ENCODE measurements around the gene KRTAP10-2.

Gene KRTAP10-2

GRCh38 chr21:44549525-44550211, 1.6 kb downstream of the KRTAP10-2 start:
- no peak for DNase-seq

GRCh38 chr21:44548922-44549321, 2.4 kb downstream of the KRTAP10-2 start:
- no peak for DNase-seq
- in situ Hi-C loops (cut with HindIII; ENCODE audit: low pct_ligation_motif_present, low pct_unique_long_range_greater_than_20kb, low sequenced_read_pairs), result no loop called here

More at GRCh38 chr21:44549525-44550211, 1.6 kb downstream of the KRTAP10-2 start:
- in situ Hi-C loops (cut with HindIII; ENCODE audit: low pct_ligation_motif_present, low pct_unique_long_range_greater_than_20kb, low sequenced_read_pairs), result no loop called here

- in situ Hi-C loops (cut with HindIII; ENCODE audit: low pct_ligation_motif_present, low pct_unique_long_range_greater_than_20kb, low sequenced_read_pairs), result no loop called here
- no peak for DNase-seq
These were observed 2.9 kb downstream of the KRTAP10-2 start for GRCh38 chr21:44548381-44548780.

GRCh38 chr21:44547656-44548331, 3.5 kb downstream of the KRTAP10-2 start:
- in situ Hi-C loops (cut with HindIII; ENCODE audit: low pct_ligation_motif_present, low pct_unique_long_range_greater_than_20kb, low sequenced_read_pairs), result no loop called here
- DNase-seq, result no peak

GRCh38 chr21:44544566-44544965, 6.7 kb downstream of the KRTAP10-2 start:
- no peak for DNase-seq
- in situ Hi-C loops (cut with HindIII; ENCODE audit: low pct_ligation_motif_present, low pct_unique_long_range_greater_than_20kb, low sequenced_read_pairs), result no loop called here

GRCh38 chr21:44542716-44543115, 8.6 kb downstream of the KRTAP10-2 start:
- in situ Hi-C loops (cut with HindIII; ENCODE audit: low pct_ligation_motif_present, low pct_unique_long_range_greater_than_20kb, low sequenced_read_pairs), result no loop called here

GRCh38 chr21:44540741-44541288, 10.5 kb downstream of the KRTAP10-2 start:
- in situ Hi-C loops (cut with HindIII; ENCODE audit: low pct_ligation_motif_present, low pct_unique_long_range_greater_than_20kb, low sequenced_read_pairs), result no loop called here
- DNase-seq, result no peak

More at GRCh38 chr21:44542716-44543115, 8.6 kb downstream of the KRTAP10-2 start:
- no peak for DNase-seq

GRCh38 chr21:44539991-44540666, 11.2 kb downstream of the KRTAP10-2 start, which contains the start of gene KRTAP10-1:
KRTAP10-1 (minus strand) TSS chr21:44540195; CDS start chr21:44540150, 45 bp downstream.
- DNase-seq, result no peak
- in situ Hi-C loops (cut with HindIII; ENCODE audit: low pct_ligation_motif_present, low pct_unique_long_range_greater_than_20kb, low sequenced_read_pairs), result no loop called here

GRCh38 chr21:44539046-44539445, 12.3 kb downstream of the KRTAP10-2 start:
- DNase-seq, result no peak
- in situ Hi-C loops (cut with HindIII; ENCODE audit: low pct_ligation_motif_present, low pct_unique_long_range_greater_than_20kb, low sequenced_read_pairs), result no loop called here

- in situ Hi-C loops (cut with HindIII; ENCODE audit: low pct_ligation_motif_present, low pct_unique_long_range_greater_than_20kb, low sequenced_read_pairs), result no loop called here
- no peak for DNase-seq
These were observed 13.1 kb downstream of the KRTAP10-2 start for GRCh38 chr21:44537930-44538911.

- in situ Hi-C loops (cut with HindIII; ENCODE audit: low pct_ligation_motif_present, low pct_unique_long_range_greater_than_20kb, low sequenced_read_pairs), result no loop called here
- DNase-seq, result no peak
These were observed 15.3 kb downstream of the KRTAP10-2 start for GRCh38 chr21:44535963-44536362.

GRCh38 chr21:44534688-44535087, 16.6 kb downstream of the KRTAP10-2 start:
- in situ Hi-C loops (cut with HindIII; ENCODE audit: low pct_ligation_motif_present, low pct_unique_long_range_greater_than_20kb, low sequenced_read_pairs), result no loop called here
- no peak for DNase-seq

- DNase-seq, result no peak
- in situ Hi-C loops (cut with HindIII; ENCODE audit: low pct_ligation_motif_present, low pct_unique_long_range_greater_than_20kb, low sequenced_read_pairs), result no loop called here
These were observed 17.2 kb downstream of the KRTAP10-2 start for GRCh38 chr21:44533891-44534627.

GRCh38 chr21:44533121-44533890, 18.0 kb downstream of the KRTAP10-2 start:
- DNase-seq, result no peak

GRCh38 chr21:44532712-44533111, 18.6 kb downstream of the KRTAP10-2 start:
- DNase-seq, result no peak
- in situ Hi-C loops (cut with HindIII; ENCODE audit: low pct_ligation_motif_present, low pct_unique_long_range_greater_than_20kb, low sequenced_read_pairs), result no loop called here

More at GRCh38 chr21:44533121-44533890, 18.0 kb downstream of the KRTAP10-2 start:
- in situ Hi-C loops (cut with HindIII; ENCODE audit: low pct_ligation_motif_present, low pct_unique_long_range_greater_than_20kb, low sequenced_read_pairs), result no loop called here

GRCh38 chr21:44531606-44532564, 19.4 kb downstream of the KRTAP10-2 start:
- no peak for DNase-seq
- in situ Hi-C loops (cut with HindIII; ENCODE audit: low pct_ligation_motif_present, low pct_unique_long_range_greater_than_20kb, low sequenced_read_pairs), result no loop called here
